HuH-7 (cell line): ENCODE results near the gene DHODH.
"Not testable (repeated sequence)": the region's sequence is repeated elsewhere in the genome, so short reads cannot be mapped to it uniquely, and the experiment has no call there.

ENCODE experiments used
- DNase-seq: peaks from one replicate; pipeline ENCODE4 v3.0.0; 2011; ENCODE audit warnings: low spot score

Gene DHODH

DNA sequence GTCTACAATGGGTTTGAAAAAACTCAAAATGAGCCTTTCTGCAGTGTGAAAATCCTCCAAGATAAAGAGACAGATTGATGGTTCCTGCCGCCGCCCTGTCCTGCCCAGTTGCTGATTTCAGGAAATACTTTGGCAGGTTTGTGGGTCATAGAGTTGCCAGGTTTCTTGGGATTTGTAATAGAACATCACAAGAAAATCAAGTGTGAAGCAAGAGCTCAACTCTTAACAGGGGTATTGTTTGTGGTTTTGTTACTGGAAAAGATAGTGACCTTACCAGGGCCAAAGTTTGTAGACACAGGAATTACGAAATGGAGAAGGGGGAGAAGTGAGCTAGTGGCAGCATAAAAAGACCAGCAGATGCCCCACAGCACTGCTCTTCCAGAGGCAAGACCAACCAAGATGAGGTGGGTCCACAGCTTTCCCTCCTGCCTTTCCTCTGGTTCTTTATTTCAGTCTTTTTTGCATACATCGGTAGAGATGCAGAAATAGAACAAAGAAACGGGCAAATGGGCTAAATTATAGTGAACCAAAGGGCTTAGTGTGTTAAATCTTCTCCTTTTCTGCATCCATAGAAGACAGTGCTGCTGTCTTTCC is 45.8 kb downstream of the DHODH start, which contains the start of gene HP:
Gene HP, plus strand, starts transcription at position 252 of the 594 bp plus-strand sequence. Its CDS starts 148 bp downstream, at position 400.
- DNase-seq, result peak; percentile 28

DNA sequence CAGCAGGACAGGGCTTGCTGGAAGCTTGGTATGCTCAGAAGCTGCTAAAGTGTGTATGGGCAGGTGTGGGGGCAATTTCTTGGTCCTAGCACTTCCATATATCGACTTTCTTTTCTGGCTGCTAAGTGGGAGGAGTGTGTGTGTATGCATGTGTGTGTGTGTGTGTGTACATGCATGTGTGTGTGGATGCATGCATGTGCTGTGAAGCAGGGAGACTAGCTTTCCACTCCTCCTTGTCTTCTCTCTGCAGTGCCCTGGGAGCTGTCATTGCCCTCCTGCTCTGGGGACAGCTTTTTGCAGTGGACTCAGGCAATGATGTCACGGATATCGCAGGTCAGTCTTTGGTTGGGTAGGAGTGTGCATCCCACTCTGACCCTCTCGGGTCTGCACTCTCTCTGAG is 47.4 kb downstream of the DHODH start:
- DNase-seq, result no peak

GRCh38 chr16:72057313-72057712 is 48.8 kb downstream of the DHODH start:
- not testable (repeated sequence) for DNase-seq

DNA sequence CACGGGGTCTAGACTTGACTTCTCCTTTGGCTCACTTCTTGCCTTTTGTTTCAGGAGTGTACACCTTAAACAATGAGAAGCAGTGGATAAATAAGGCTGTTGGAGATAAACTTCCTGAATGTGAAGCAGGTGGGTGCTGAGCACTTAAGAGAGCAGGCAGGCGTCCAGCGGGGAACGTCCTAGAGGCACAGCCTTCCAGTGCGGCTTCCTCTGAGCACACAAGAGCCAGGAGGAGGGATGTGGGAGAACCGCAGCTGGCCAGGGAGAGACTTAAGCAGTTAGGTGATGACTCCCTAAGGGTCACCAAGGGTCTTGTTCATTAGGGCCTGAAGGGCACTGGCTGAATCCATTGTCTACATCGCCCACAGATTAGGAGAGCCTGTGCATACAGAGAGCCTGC is 50.5 kb downstream of the DHODH start:
- not testable (repeated sequence) for DNase-seq

GRCh38 chr16:72060405-72060804 is 51.9 kb downstream of the DHODH start:
- DNase-seq, result no peak

- DNase-seq, result no peak
Observed at GRCh38 chr16:72061564-72061963, 53.0 kb downstream of the DHODH start.

- DNase-seq, result no peak
Observed at GRCh38 chr16:72064361-72064894, 55.9 kb downstream of the DHODH start.

DNA sequence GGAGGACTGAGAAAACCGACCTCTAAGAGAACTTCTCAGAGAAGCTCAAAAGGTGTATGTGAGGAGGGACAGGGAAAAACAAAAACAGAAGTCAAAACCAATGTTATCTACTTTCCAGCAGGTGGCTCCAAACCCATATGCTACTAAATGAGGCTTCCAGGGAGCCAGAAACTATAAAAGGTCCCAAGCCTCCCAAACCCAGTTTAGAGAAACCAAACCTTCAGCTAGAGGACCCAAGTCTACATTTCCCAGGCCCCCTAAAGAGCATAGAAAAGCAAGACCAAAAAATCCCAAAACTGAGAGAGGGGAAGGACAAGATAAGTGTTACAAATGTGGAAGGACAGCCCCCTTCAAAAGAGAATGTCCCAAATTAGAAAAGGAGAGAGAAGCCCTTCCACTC is 58.2 kb downstream of the DHODH start:
- peak; percentile 35 for DNase-seq

DNA sequence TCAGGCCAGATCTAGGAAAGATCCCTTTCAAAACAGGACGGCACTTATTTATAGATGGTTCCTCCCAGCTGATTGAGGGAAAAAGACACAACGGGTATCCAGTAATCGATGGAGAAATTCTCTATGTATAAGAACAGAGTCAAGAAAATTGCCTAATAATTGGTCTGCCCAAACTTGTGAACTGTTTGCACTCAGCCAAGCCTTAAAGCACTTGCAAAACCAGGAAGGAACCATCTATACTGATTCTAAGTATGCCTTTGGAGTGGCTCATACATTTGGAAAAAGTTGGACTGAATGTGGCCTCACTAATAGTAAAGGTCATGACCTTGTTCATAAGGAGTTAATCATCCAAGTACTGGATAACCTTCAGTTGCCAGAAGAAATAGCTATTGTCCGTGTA is 60.4 kb downstream of the DHODH start:
- no peak for DNase-seq

DNA sequence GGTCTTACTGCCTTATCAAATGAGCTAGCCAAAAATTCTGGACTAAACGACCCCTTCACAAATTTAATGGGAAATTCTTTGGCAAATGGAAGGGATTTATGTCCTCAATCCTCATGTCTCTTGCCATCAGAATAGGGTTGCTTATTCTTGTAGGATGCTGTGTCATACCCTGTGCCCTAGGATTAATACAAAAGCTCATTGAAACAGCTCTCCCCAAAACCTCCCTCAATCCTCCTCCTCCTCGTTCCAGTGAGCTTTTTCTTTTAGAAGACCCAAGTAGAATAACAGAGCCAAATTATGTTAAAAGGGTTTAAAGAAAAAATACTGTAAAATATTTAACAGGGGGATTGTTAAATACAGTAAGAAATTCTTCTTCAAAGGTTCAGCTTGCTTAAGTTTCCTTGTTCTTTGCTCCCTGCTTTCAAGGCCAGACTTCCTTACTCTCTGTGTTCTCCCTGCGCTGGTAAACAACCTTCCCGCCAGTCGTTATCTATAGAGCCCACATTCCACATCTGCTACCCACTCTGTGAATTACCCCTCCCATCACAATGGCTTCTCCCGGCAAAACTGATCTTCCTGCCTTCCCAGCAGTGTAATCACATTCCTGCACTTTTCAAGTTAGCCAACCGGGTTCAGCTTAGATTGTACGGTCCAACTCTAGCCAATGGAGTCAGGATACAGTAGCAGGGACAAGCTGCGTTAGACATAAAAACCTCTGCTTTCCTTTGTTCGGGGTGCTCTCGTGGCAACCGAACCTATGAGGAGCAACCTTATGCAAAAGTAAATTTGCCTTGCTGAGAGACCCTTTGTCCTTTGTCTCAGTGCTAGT is 64.2 kb downstream of the DHODH start:
- no peak for DNase-seq

DNA sequence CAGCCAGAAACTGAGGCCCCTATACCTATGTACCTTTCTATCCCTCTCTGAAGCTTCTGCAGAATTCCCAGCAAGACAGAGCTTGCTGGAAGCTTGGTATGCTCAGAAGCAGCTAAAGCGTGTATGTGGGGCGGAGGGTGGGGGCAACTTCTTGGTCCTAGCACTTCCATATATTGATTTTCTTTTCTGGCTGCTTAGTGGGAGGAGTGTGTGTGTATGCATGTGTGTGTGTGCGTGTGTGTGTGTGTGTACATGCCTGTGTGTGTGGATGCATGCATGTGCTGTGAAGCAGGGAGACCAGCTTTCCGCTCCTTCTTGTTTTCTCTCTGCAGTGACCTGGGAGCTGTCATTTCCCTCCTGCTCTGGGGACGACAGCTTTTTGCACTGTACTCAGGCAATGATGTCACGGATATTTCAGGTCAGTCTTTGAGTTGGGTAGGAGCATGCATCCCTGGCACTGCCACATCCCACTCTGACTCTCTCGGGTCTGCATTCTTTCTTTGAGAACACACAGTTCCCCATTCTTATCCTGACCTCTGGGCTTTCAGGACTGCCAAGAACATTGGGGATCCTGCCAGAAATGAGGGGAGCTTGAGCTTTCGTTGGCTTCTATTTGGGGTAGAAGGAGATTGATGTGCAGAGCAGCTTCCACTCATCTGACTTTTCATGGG is 65.2 kb downstream of the DHODH start:
- no peak for DNase-seq

DNA sequence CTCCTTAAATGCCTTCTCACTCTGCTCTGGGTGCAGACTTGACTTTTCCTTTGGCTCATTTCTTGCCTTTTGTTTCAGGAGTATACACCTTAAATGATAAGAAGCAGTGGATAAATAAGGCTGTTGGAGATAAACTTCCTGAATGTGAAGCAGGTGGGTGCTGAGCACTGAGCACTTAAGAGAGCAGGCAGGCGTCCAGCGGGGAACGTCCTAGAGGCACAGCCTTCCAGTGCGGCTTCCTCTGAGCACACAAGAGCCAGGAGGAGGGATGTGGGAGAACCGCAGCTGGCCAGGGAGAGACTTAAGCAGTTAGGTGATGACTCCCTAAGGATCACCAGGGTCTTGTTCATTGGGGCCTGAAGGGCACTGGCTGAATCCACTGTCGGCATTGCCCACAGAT is 66.5 kb downstream of the DHODH start:
- DNase-seq, result not testable (repeated sequence)
